Activated CD8-positive, alpha-beta T cell treated with anti-CD3 and anti-CD28 coated beads, Interleukin-2, amount 10 ng/mL, durations not matched to agents 7 days and 5 days (primary cell): ENCODE data around the gene MYL3. TPM values are rescaled to one million over a fixed set of nuclear protein-coding genes. Genes with fewer than 3 reads are reported as not detected.
"Not testable (repeated sequence)": the region's sequence is repeated elsewhere in the genome, so short reads cannot be mapped to it uniquely, and the experiment has no call there.

Source experiments
- ATAC-seq: fragments of 150-1000 bp; cut with Tn5 transposase; one replicate; pipeline ENCODE4 v1.10.0; 2021; ENCODE audit warnings: moderate library complexity
- CTCF ChIA-PET: fragments of 350-600 bp; sonication (Branson Sonifier 250); formaldehyde crosslinking; loops from one replicate; lab custom pipeline; 2021; ENCODE audit warnings: antibody characterized with exemption; lab: Charles Lee
- POLR2A ChIA-PET: fragments of 350-600 bp; sonication (Branson Sonifier 250); formaldehyde crosslinking; loops from one replicate; lab custom pipeline; 2021; ENCODE audit warnings: antibody characterized with exemption; lab: Charles Lee
- DNase-seq: peaks from one replicate; pipeline ENCODE4 v3.0.0-alpha.2; 2020
- H3K27ac Mint-ChIP-seq: one replicate; pipeline ENCODE4 v1.8.0; 2021; ENCODE audit warnings: mild to moderate bottlenecking, mixed read lengths
- H3K27me3 Mint-ChIP-seq: one replicate; pipeline ENCODE4 v1.8.0; 2021; ENCODE audit warnings: low read depth, mixed read lengths
- H3K36me3 Mint-ChIP-seq: one replicate; pipeline ENCODE4 v1.8.0; 2021; ENCODE audit warnings: low read depth, mixed read lengths
- H3K4me1 Mint-ChIP-seq: one replicate; pipeline ENCODE4 v1.8.0; 2021; ENCODE audit warnings: low read depth, mixed read lengths
- H3K4me3 Mint-ChIP-seq: one replicate; pipeline ENCODE4 v1.8.0; 2021; ENCODE audit warnings: mild to moderate bottlenecking, mixed read lengths
- H3K9me3 Mint-ChIP-seq: one replicate; pipeline ENCODE4 v1.8.0; 2022; ENCODE audit warnings: mixed read lengths; ENCODE audit not compliant: insufficient read depth
- total RNA-seq, 2 experiments: library from RNA; stranded (reverse); gene quantifications; one replicate each; pipeline ENCODE4 v1.2.3, GENCODE V29; 2021

Gene MYL3
- not detected for total RNA-seq

GRCh38 chr3:46863261-46863782, at the start of gene MYL3:
Gene MYL3 (minus strand): TSS chr3:46863444. CDS start chr3:46863390, 54 bp downstream.
- H3K9me3 Mint-ChIP-seq = no peaks in the 10 kb centered on the region
- H3K4me3 Mint-ChIP-seq = no peak within 1 kb of the TSS
- DNase-seq (no peak), ATAC-seq (no peak)
- H3K4me1 Mint-ChIP-seq = no peaks in the 10 kb centered on the region
- H3K36me3 Mint-ChIP-seq = no peaks in the 10 kb centered on the region
- ChIA-PET POLR2A (no interaction called here), CTCF (no interaction called here)
- no peaks in the 10 kb centered on the region for H3K27me3 Mint-ChIP-seq
- H3K27ac Mint-ChIP-seq = no peak within 1 kb of the TSS

- Mint-ChIP-seq H3K27me3 (no peaks in the 10 kb centered on the region), H3K4me3 (no peak overlapping the region), H3K9me3 (no peaks in the 10 kb centered on the region), H3K4me1 (peaks cover 16% of the 10 kb centered on the region), H3K27ac (no peak overlapping the region), H3K36me3 (peaks cover 26% of the 10 kb centered on the region)
- ATAC-seq = no peak
- ChIA-PET POLR2A (interaction anchor here (0.6 to 1.3 kb wide), 3 partner anchors 9 to 224 kb away, joined by 3 to 4 read pairs (median 3); partner anchors contain the start of gene NBEAL2), CTCF (interaction anchor here (0.7 to 1.3 kb wide), 2 partner anchors 85 to 86 kb away, joined by 3 to 4 read pairs; no protein-coding TSS in a partner anchor)
- no peak for DNase-seq
Observed at GRCh38 chr3:46912986-46913385, 49.7 kb upstream of the MYL3 start.

- Mint-ChIP-seq H3K36me3 (peaks cover 10% of the 10 kb centered on the region), H3K4me1 (peaks cover 16% of the 10 kb centered on the region)
- H3K4me3 Mint-ChIP-seq, H3K27me3 Mint-ChIP-seq, DNase-seq, ATAC-seq, H3K27ac Mint-ChIP-seq, H3K9me3 Mint-ChIP-seq, POLR2A ChIA-PET: not testable (repeated sequence)
- CTCF ChIA-PET = interaction anchor here (1.5 kb wide), 1 partner anchor 87 kb away, joined by 4 read pairs; no protein-coding TSS in a partner anchor
Observed at GRCh38 chr3:46910914-46911313, 47.7 kb upstream of the MYL3 start.

- no peak overlapping the region for H3K4me3 Mint-ChIP-seq
- no peaks in the 10 kb centered on the region for H3K27me3 Mint-ChIP-seq
- no peak for DNase-seq
- H3K9me3 Mint-ChIP-seq = no peaks in the 10 kb centered on the region
- POLR2A ChIA-PET = interaction anchor here (0.6 to 1.0 kb wide), 3 partner anchors 10 to 51 kb away, joined by 3 read pairs; no protein-coding TSS in a partner anchor
- no peak overlapping the region for H3K27ac Mint-ChIP-seq
- CTCF ChIA-PET = interaction anchor here (0.6 to 2.0 kb wide), 31 partner anchors 9 to 421 kb away, joined by 3 to 26 read pairs (median 4); partner anchors contain the start of gene NBEAL2
- H3K36me3 Mint-ChIP-seq = peaks cover 6% of the 10 kb centered on the region
- no peak for ATAC-seq
- H3K4me1 Mint-ChIP-seq = peaks cover 16% of the 10 kb centered on the region
Observed at GRCh38 chr3:46910166-46910760, 47.0 kb upstream of the MYL3 start.

GRCh38 chr3:46909535-46910161, 46.4 kb upstream of the MYL3 start:
- Mint-ChIP-seq H3K36me3 (peaks cover 4% of the 10 kb centered on the region), H3K9me3 (no peaks in the 10 kb centered on the region), H3K4me3 (no peak overlapping the region), H3K27ac (no peak overlapping the region), H3K4me1 (peaks cover 16% of the 10 kb centered on the region), H3K27me3 (no peaks in the 10 kb centered on the region)
- peak; percentile 88 for DNase-seq
- ChIA-PET CTCF (interaction anchor here (0.5 to 2.0 kb wide), 35 partner anchors 9 to 449 kb away, joined by 3 to 26 read pairs (median 3); partner anchors contain the start of gene NBEAL2), POLR2A (interaction anchor here (0.6 to 1.0 kb wide), 3 partner anchors 11 to 50 kb away, joined by 3 read pairs; no protein-coding TSS in a partner anchor)
- peak; percentile 84 for ATAC-seq

- no peaks in the 10 kb centered on the region for H3K9me3 Mint-ChIP-seq
- no peak overlapping the region for H3K4me3 Mint-ChIP-seq
- CTCF ChIA-PET = interaction anchor here (0.5 to 2.0 kb wide), 29 partner anchors 8 to 450 kb away, joined by 3 to 26 read pairs (median 4); partner anchors contain the start of gene NBEAL2
- peaks cover 4% of the 10 kb centered on the region for H3K36me3 Mint-ChIP-seq
- DNase-seq = no peak
- H3K4me1 Mint-ChIP-seq = peaks cover 14% of the 10 kb centered on the region
- H3K27ac Mint-ChIP-seq = no peak overlapping the region
- peak; percentile 8 for ATAC-seq
- POLR2A ChIA-PET = interaction anchor here (0.5 to 1.0 kb wide), 2 partner anchors 39 to 341 kb away, joined by 3 to 5 read pairs; no protein-coding TSS in a partner anchor
- no peaks in the 10 kb centered on the region for H3K27me3 Mint-ChIP-seq
Observed at GRCh38 chr3:46908986-46909534, 45.8 kb upstream of the MYL3 start.

- ChIA-PET CTCF (interaction anchor here (1.5 to 2.0 kb wide), 12 partner anchors 8 to 124 kb away, joined by 3 to 26 read pairs (median 6); partner anchors contain the start of gene NBEAL2), POLR2A (interaction anchor here (0.5 kb wide), 1 partner anchor 341 kb away, joined by 5 read pairs; no protein-coding TSS in a partner anchor)
- DNase-seq = no peak
- no peak overlapping the region for H3K4me3 Mint-ChIP-seq
- no peak overlapping the region for H3K27ac Mint-ChIP-seq
- no peaks in the 10 kb centered on the region for H3K9me3 Mint-ChIP-seq
- H3K36me3 Mint-ChIP-seq = peaks cover 4% of the 10 kb centered on the region
- peaks cover 8% of the 10 kb centered on the region for H3K4me1 Mint-ChIP-seq
- ATAC-seq = no peak
- H3K27me3 Mint-ChIP-seq = no peaks in the 10 kb centered on the region
Observed at GRCh38 chr3:46908294-46908985, 45.2 kb upstream of the MYL3 start.

- Mint-ChIP-seq H3K9me3 (no peaks in the 10 kb centered on the region), H3K4me3 (no peak overlapping the region), H3K27me3 (no peaks in the 10 kb centered on the region), H3K36me3 (peaks cover 3% of the 10 kb centered on the region), H3K4me1 (peaks cover 7% of the 10 kb centered on the region), H3K27ac (no peak overlapping the region)
- CTCF ChIA-PET = interaction anchor here (2.0 kb wide), 1 partner anchor 36 kb away, joined by 10 read pairs; no protein-coding TSS in a partner anchor
- ATAC-seq = no peak
- POLR2A ChIA-PET = no interaction called here
- no peak for DNase-seq
Observed at GRCh38 chr3:46907960-46908293, 44.7 kb upstream of the MYL3 start.

- ChIA-PET POLR2A (no interaction called here), CTCF (no interaction called here)
- Mint-ChIP-seq H3K27me3 (no peaks in the 10 kb centered on the region), H3K27ac (no peak overlapping the region), H3K4me3 (no peak overlapping the region), H3K4me1 (peaks cover 7% of the 10 kb centered on the region), H3K36me3 (peaks cover 1% of the 10 kb centered on the region), H3K9me3 (no peaks in the 10 kb centered on the region)
- DNase-seq (no peak), ATAC-seq (no peak)
Observed at GRCh38 chr3:46907271-46907670, 44.0 kb upstream of the MYL3 start.

GRCh38 chr3:46906471-46907058, 43.3 kb upstream of the MYL3 start:
- no peak overlapping the region for H3K27ac Mint-ChIP-seq
- H3K27me3 Mint-ChIP-seq = no peaks in the 10 kb centered on the region
- POLR2A ChIA-PET = no interaction called here
- peaks cover 7% of the 10 kb centered on the region for H3K4me1 Mint-ChIP-seq
- no peaks in the 10 kb centered on the region for H3K9me3 Mint-ChIP-seq
- H3K36me3 Mint-ChIP-seq = no peaks in the 10 kb centered on the region
- CTCF ChIA-PET = interaction anchor here (1.0 kb wide), 1 partner anchor 199 kb away, joined by 3 read pairs; no protein-coding TSS in a partner anchor
- DNase-seq (no peak), ATAC-seq (no peak)
- H3K4me3 Mint-ChIP-seq = no peak overlapping the region
